ENCODE results near the gene LRP1. TPM values are rescaled to one million over a fixed set of nuclear protein-coding genes. Genes with fewer than 3 reads are reported as not detected.

The LRP1 gene
- total and polyA plus RNA-seq, 4 donors: 87.5 to 375 (median 139) TPM

- WGBS: 8% methylated on average over 38 of the region's 38 CpGs
- no peak for DNase-seq (ENCODE audit: low spot score)
- TF ChIP-seq FOXA1 (IDR thresholded peaks at IDR 0.05): no peak
- TF ChIP-seq NR2F2 (IDR thresholded peaks at IDR 0.05): no peak
- TF ChIP-seq GABPA (IDR thresholded peaks at IDR 0.05 in 1 of 2, conservative IDR thresholded peaks at IDR 0.05 in 1 of 2): no peak
- TF ChIP-seq JUND (IDR thresholded peaks at IDR 0.05): no peak
- TF ChIP-seq RXRA (IDR thresholded peaks at IDR 0.05): no peak
- no peak for TF ChIP-seq SP1 (IDR thresholded peaks at IDR 0.05)
- TF ChIP-seq HNF4G (IDR thresholded peaks at IDR 0.05): no peak
- no peak for TF ChIP-seq CTCF (IDR thresholded peaks at IDR 0.05; ENCODE audit: low read depth, low read length, missing input control)
- no peak for TF ChIP-seq ZBTB33 (IDR thresholded peaks at IDR 0.05)
- no peak for TF ChIP-seq TAF1 (conservative IDR thresholded peaks at IDR 0.05)
- H3K27ac ChIP-seq (ENCODE audit: low read depth in 1 of 2, low read length in 2 of 2): no peak overlapping the region
- peaks cover 5 to 24% (median 11%) of the 10 kb centered on the region in 4 donors for H3K4me1 ChIP-seq (ENCODE audit: control insufficient read depth in 4 of 4, insufficient read depth in 4 of 4, low read length in 3 of 4)
- no peaks in the 10 kb centered on the region for H3K36me3 ChIP-seq (ENCODE audit: control insufficient read depth in 4 of 4, insufficient read depth in 3 of 4, low read depth in 1 of 4, low read length in 3 of 4)
- no peak overlapping the region for H3K9ac ChIP-seq (ENCODE audit: low read depth in 1 of 2, low read length in 2 of 2)
- H3K9me3 ChIP-seq (ENCODE audit: control insufficient read depth in 4 of 4, low read length in 3 of 4): no peaks in the 10 kb centered on the region
- peaks cover 0 to 26% (median 18%) of the 10 kb centered on the region in 4 donors for H3K27me3 ChIP-seq (ENCODE audit: control insufficient read depth in 4 of 4, insufficient read depth in 4 of 4, low read length in 3 of 4)
- H3K4me3 ChIP-seq (ENCODE audit: low read depth in 1 of 3, low read length in 3 of 3): no peak overlapping the region
Measured at GRCh38 chr12:57219993-57220754, 91.9 kb downstream of the LRP1 start.

- Histone ChIP-seq H3K27me3 (ENCODE audit: control insufficient read depth in 4 of 4, insufficient read depth in 4 of 4, low read length in 3 of 4) (peaks cover 0 to 26% (median 17%) of the 10 kb centered on the region in 4 donors), H3K9me3 (ENCODE audit: control insufficient read depth in 4 of 4, low read length in 3 of 4) (no peaks in the 10 kb centered on the region), H3K4me1 (ENCODE audit: control insufficient read depth in 4 of 4, insufficient read depth in 4 of 4, low read length in 3 of 4) (peaks cover 5 to 22% (median 12%) of the 10 kb centered on the region in 4 donors), H3K9ac (ENCODE audit: low read depth in 1 of 2, low read length in 2 of 2) (no peak overlapping the region), H3K27ac (ENCODE audit: low read depth in 1 of 2, low read length in 2 of 2) (no peak overlapping the region), H3K4me3 (ENCODE audit: low read depth in 1 of 3, low read length in 3 of 3) (no peak overlapping the region), H3K36me3 (ENCODE audit: control insufficient read depth in 4 of 4, insufficient read depth in 3 of 4, low read depth in 1 of 4, low read length in 3 of 4) (no peaks in the 10 kb centered on the region)
- TF ChIP-seq CTCF (IDR thresholded peaks at IDR 0.05; ENCODE audit: low read depth, low read length, missing input control) (no peak), YY1 (IDR thresholded peaks at IDR 0.05) (no peak), MAX (IDR thresholded peaks at IDR 0.05) (no peak), TAF1 (conservative IDR thresholded peaks at IDR 0.05) (no peak), GABPA (IDR thresholded peaks at IDR 0.05 in 1 of 2, conservative IDR thresholded peaks at IDR 0.05 in 1 of 2) (no peak), REST (IDR thresholded peaks at IDR 0.05) (no peak), RAD21 (IDR thresholded peaks at IDR 0.05) (no peak)
- no peak for DNase-seq (ENCODE audit: low spot score)
- 43% methylated on average over 1 of the region's 1 CpG for WGBS
Measured at GRCh38 chr12:57220770-57221168, 92.5 kb downstream of the LRP1 start.
